HG03432 (cell line): ENCODE data around the gene OR8D2.

ENCODE experiments used
- ATAC-seq: cut with Tn5 transposase; IDR thresholded peaks from one replicate; pipeline ENCODE4 v1.9.1; 2021; ENCODE audit warnings: mild to moderate bottlenecking, moderate library complexity; ENCODE audit not compliant: unreplicated experiment

Gene OR8D2

GRCh38 chr11:124320097-124320496, at the start of gene OR8D2:
Gene OR8D2 (minus strand): TSS chr11:124320197. CDS start chr11:124320197, 0 bp downstream.
- no peak for ATAC-seq

GRCh38 chr11:124359566-124359965, 39.6 kb upstream of the OR8D2 start:
- no peak for ATAC-seq

- ATAC-seq, result no peak
Observed at GRCh38 chr11:124346311-124346955, 26.4 kb upstream of the OR8D2 start.

GRCh38 chr11:124344346-124344745, 24.3 kb upstream of the OR8D2 start:
- ATAC-seq, result no peak

GRCh38 chr11:124340142-124340447, 20.1 kb upstream of the OR8D2 start:
- no peak for ATAC-seq

GRCh38 chr11:124339396-124340141, 19.6 kb upstream of the OR8D2 start:
- ATAC-seq, result no peak

GRCh38 chr11:124331873-124332272, 11.9 kb upstream of the OR8D2 start:
- ATAC-seq, result no peak

GRCh38 chr11:124329787-124330478, 9.9 kb upstream of the OR8D2 start:
- peak; percentile 97 for ATAC-seq

- ATAC-seq, result no peak
Observed at GRCh38 chr11:124327775-124328174, 7.8 kb upstream of the OR8D2 start.

GRCh38 chr11:124322356-124322755, 2.4 kb upstream of the OR8D2 start:
- ATAC-seq, result no peak

GRCh38 chr11:124315052-124315451, 4.9 kb downstream of the OR8D2 start:
- no peak for ATAC-seq

- ATAC-seq, result no peak
Observed at GRCh38 chr11:124313849-124314248, 6.1 kb downstream of the OR8D2 start, which contains the start of gene OR8D1. Gene OR8D1 (minus strand): TSS chr11:124313949. CDS start chr11:124310766, 3,183 bp downstream.

- no peak for ATAC-seq
Observed at GRCh38 chr11:124313131-124313530, 6.9 kb downstream of the OR8D2 start.

GRCh38 chr11:124311670-124312069, 8.3 kb downstream of the OR8D2 start:
- ATAC-seq, result no peak

GRCh38 chr11:124311269-124311668, 8.7 kb downstream of the OR8D2 start:
- no peak for ATAC-seq

GRCh38 chr11:124310721-124311120, 9.3 kb downstream of the OR8D2 start:
- ATAC-seq, result no peak

- ATAC-seq, result no peak
Observed at GRCh38 chr11:124307093-124307492, 12.9 kb downstream of the OR8D2 start.

GRCh38 chr11:124302347-124303125, 17.5 kb downstream of the OR8D2 start:
- no peak for ATAC-seq

GRCh38 chr11:124301548-124301947, 18.4 kb downstream of the OR8D2 start:
- no peak for ATAC-seq

- ATAC-seq, result no peak
Observed at GRCh38 chr11:124297921-124298320, 22.1 kb downstream of the OR8D2 start.

GRCh38 chr11:124296016-124296415, 24.0 kb downstream of the OR8D2 start:
- no peak for ATAC-seq
